A549 (cell line): Measurements from ENCODE around the gene GBF1. TPM values are rescaled to one million over a fixed set of nuclear protein-coding genes. Genes with fewer than 3 reads are reported as not detected.

Source experiments
- ATAC-seq, 2 experiments: fragments of 200-7000 bp in 1 of 2; fragments of >200 bp in 1 of 2; cut with Nextera tagmentation in 1 of 2; cut with Tn5 transposase in 1 of 2; 3 replicates each; pipeline versions ENCODE4 v1.8.0 to v1.9.1; 2018 to 2020; ENCODE audit warnings: mild to moderate bottlenecking in 1 of 2, moderate library complexity in 1 of 2
- CTCF ChIA-PET: fragments of 300-600 bp; sonication (Branson Sonifier 250); formaldehyde crosslinking; extraction: SDS; loops from one replicate; lab custom pipeline; 2021; ENCODE audit warnings: antibody characterized with exemption, inconsistent platforms; lab: Yijun Ruan, JAX
- POLR2A ChIA-PET: fragments of 350-600 bp; formaldehyde crosslinking; extraction: SDS; loops from one replicate; lab custom pipeline; 2021; ENCODE audit warnings: antibody characterized with exemption, inconsistent platforms; lab: Yijun Ruan, JAX
- DNase-seq, 2 experiments: peaks; one replicate each; pipeline versions ENCODE4 v3.0.0 to v3.0.0-alpha.2; 2011 to 2016; ENCODE audit warnings: low read depth in 1 of 2, low spot score in 1 of 2
- FAIRE-seq: peaks from 2 replicates; lab custom pipeline; 2011; peaks lifted over from hg19 to GRCh38; lab: Jason Lieb, UNC
- H3K27ac ChIP-seq, 2 experiments: fragments of >200 bp; sonication (Bioruptor Twin); formaldehyde crosslinking; 3 replicates each; pipeline ENCODE4 v1.5.1; 2016 to 2017
- H3K4me1 ChIP-seq: fragments of >200 bp; sonication (Bioruptor Twin); formaldehyde crosslinking; 3 replicates; pipeline ENCODE4 v1.6.1; 2016
- H3K4me2 ChIP-seq: fragments of >200 bp; sonication (Bioruptor Twin); formaldehyde crosslinking; 3 replicates; pipeline ENCODE4 v1.6.1; 2016
- H3K4me3 ChIP-seq: fragments of >200 bp; sonication (Bioruptor Twin); formaldehyde crosslinking; 3 replicates; pipeline ENCODE4 v1.5.1; 2016
- H3K9me3 ChIP-seq: fragments of >200 bp; sonication (Bioruptor Twin); formaldehyde crosslinking; 3 replicates; pipeline ENCODE4 v1.6.1; 2016
- CHD4 ChIP-seq: fragments of 200-600 bp; sonication (generic); IDR thresholded peaks from 2 replicates; pipeline ENCODE4 v1.6.1; 2016; ENCODE audit warnings: antibody characterized with exemption, mild to moderate bottlenecking, borderline replicate concordance
- EHF ChIP-seq: fragments of 250-450 bp; sonication (Bioruptor Pico); IDR thresholded peaks from 2 replicates; pipeline ENCODE4 v1.5.0; 2020; ENCODE audit warnings: mild to moderate bottlenecking
- EP300 ChIP-seq, 2 experiments: fragments of >200 bp; sonication (Bioruptor Twin); formaldehyde crosslinking; IDR thresholded peaks; 2 replicates in 1 of 2; 3 replicates in 1 of 2; pipeline ENCODE4 v1.6.1; 2016 to 2017
- FOXS1 ChIP-seq: fragments of 250-450 bp; sonication (Bioruptor Pico); IDR thresholded peaks from 2 replicates; pipeline ENCODE4 v1.5.0; 2020; ENCODE audit warnings: mild to moderate bottlenecking, moderate library complexity
- HOXB13 ChIP-seq: fragments of 250-450 bp; sonication (Bioruptor Pico); IDR thresholded peaks from 2 replicates; pipeline ENCODE4 v1.5.0; 2020; ENCODE audit warnings: low read depth, mild to moderate bottlenecking, moderate library complexity
- JUN ChIP-seq, 2 experiments: fragments of >200 bp; sonication (Bioruptor Twin); formaldehyde crosslinking; IDR thresholded peaks; 2 replicates in 1 of 2; 3 replicates in 1 of 2; pipeline ENCODE4 v1.6.1; 2016 to 2017
- KDM1A ChIP-seq: fragments of 200-600 bp; sonication (generic); IDR thresholded peaks from 2 replicates; pipeline ENCODE4 v1.6.1; 2016; ENCODE audit warnings: low read depth, mild to moderate bottlenecking
- MAFK ChIP-seq: fragments of 450-650 bp; IDR thresholded peaks from 2 replicates; pipeline ENCODE4 v1.6.1; 2014; ENCODE audit not compliant: partially characterized antibody
- MAZ ChIP-seq: fragments of 150-350 bp; IDR thresholded peaks from 2 replicates; pipeline ENCODE4 v1.6.1; 2014; ENCODE audit warnings: antibody characterized with exemption, low read depth, low read length, borderline replicate concordance
- NFE2L2 ChIP-seq: fragments of 150-350 bp; conservative IDR thresholded peaks from 2 replicates; pipeline ENCODE4 v1.6.1; 2014; ENCODE audit warnings: low read length
- POLR2A ChIP-seq: IDR thresholded peaks from 2 replicates; pipeline ENCODE4 v1.6.1; 2012; ENCODE audit warnings: mild to moderate bottlenecking, low read length
- RAD21 ChIP-seq, 2 experiments: fragments of >200 bp in 1 of 2; sonication (Bioruptor Twin) in 1 of 2; formaldehyde crosslinking in 1 of 2; IDR thresholded peaks in 1 of 2; conservative IDR thresholded peaks in 1 of 2; 2 replicates in 1 of 2; 3 replicates in 1 of 2; pipeline ENCODE4 v1.6.1; 2012 to 2018; ENCODE audit warnings: inconsistent platforms in 1 of 2
- REST ChIP-seq: fragments of 200-600 bp; sonication (generic); IDR thresholded peaks from 2 replicates; pipeline ENCODE4 v1.6.1; 2016; ENCODE audit warnings: antibody characterized with exemption, mild to moderate bottlenecking, moderate library complexity
- RFX5 ChIP-seq: fragments of 450-650 bp; IDR thresholded peaks from 2 replicates; pipeline ENCODE4 v1.7.1; 2014; ENCODE audit warnings: antibody characterized with exemption, mild to moderate bottlenecking, moderate library complexity
- SMC3 ChIP-seq: fragments of >200 bp; sonication (Bioruptor Twin); formaldehyde crosslinking; IDR thresholded peaks from 3 replicates; pipeline ENCODE4 v1.6.1; 2018; ENCODE audit warnings: inconsistent platforms
- ZNF302 ChIP-seq: fragments of 250-450 bp; sonication (Bioruptor Pico); IDR thresholded peaks from 2 replicates; pipeline ENCODE4 v1.9.0; 2021; ENCODE audit warnings: inconsistent platforms, mild to moderate bottlenecking, moderate library complexity
- ZSCAN20 ChIP-seq: fragments of 250-450 bp; sonication (Bioruptor Pico); IDR thresholded peaks from 2 replicates; pipeline ENCODE4 v1.8.0; 2022; ENCODE audit warnings: mild to moderate bottlenecking, moderate library complexity
- WGBS: methylation state at CpG from one replicate; pipeline ENCODE4 v1.1.6; 2017; ENCODE audit errors: missing lambda C conversion rate; 5-methylcytosine and 5-hydroxymethylcytosine counted together
- polyA plus RNA-seq, 4 experiments: library from polyadenylated mRNA; depleted of rRNA in 3 of 4; stranded (reverse); fragments of >200 nt; fragmentation: RNase III in 1 of 4; extraction: RNeasy Plus Mini Kit Qiagen cat#74134 plus additional on column Dnase treatment in 1 of 4; gene quantifications; 2 replicates in 3 of 4; 3 replicates in 1 of 4; pipeline ENCODE4 v1.2.3, GENCODE V29; 2011 to 2017
- TF ChIP-seq, protein P1 (sequence below): IDR thresholded peaks from 2 replicates; pipeline ENCODE4 v1.6.1; 2012
- TF ChIP-seq, protein P2 (sequence below): fragments of 250-450 bp; sonication (Bioruptor Pico); IDR thresholded peaks from 2 replicates; pipeline ENCODE4 v1.5.0; 2020; ENCODE audit warnings: low read depth, mild to moderate bottlenecking, moderate library complexity
- TF ChIP-seq, protein P3 (sequence below): fragments of 250-450 bp; sonication (Bioruptor Pico); IDR thresholded peaks from 2 replicates; pipeline ENCODE4 v1.5.0; 2021; ENCODE audit warnings: mild to moderate bottlenecking, moderate library complexity, borderline replicate concordance

The GBF1 gene
- polyA plus RNA-seq, 2 of the 4 experiments (the other 2 are of a cell fraction): 20.4 to 21.3 TPM

DNA sequence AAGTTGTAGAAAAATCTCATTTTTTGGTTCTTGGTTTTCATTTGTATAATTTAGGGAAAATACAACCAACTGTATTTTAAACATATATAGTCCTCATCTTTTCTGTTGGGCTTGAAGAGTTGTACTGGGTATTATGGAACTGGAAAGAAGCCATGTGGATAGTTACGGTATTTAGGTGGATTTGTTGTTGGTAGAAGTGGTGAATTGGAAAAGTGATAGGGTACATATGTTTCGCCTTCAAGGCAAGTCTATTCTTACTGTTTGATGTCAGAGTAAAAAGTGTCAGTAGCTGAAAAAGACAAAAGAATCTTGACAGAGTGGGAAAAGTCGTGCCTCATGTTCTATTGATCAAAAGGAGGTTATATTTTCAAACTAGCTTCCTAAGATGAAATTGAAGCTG is 64.6 kb downstream of the GBF1 start (continued):
- TF ChIP-seq REST (no peak), KDM1A (no peak), JUN (IDR thresholded peaks at IDR 0.05) (no peak), NFE2L2 (no peak), EP300 (IDR thresholded peaks at IDR 0.05) (no peak)
- TF ChIP-seq, protein P1, sequence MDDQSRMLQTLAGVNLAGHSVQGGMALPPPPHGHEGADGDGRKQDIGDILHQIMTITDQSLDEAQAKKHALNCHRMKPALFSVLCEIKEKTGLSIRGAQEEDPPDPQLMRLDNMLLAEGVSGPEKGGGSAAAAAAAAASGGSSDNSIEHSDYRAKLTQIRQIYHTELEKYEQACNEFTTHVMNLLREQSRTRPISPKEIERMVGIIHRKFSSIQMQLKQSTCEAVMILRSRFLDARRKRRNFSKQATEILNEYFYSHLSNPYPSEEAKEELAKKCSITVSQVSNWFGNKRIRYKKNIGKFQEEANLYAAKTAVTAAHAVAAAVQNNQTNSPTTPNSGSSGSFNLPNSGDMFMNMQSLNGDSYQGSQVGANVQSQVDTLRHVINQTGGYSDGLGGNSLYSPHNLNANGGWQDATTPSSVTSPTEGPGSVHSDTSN: no peak
- TF ChIP-seq, protein P2, sequence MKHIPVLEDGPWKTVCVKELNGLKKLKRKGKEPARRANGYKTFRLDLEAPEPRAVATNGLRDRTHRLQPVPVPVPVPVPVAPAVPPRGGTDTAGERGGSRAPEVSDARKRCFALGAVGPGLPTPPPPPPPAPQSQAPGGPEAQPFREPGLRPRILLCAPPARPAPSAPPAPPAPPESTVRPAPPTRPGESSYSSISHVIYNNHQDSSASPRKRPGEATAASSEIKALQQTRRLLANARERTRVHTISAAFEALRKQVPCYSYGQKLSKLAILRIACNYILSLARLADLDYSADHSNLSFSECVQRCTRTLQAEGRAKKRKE (CRISPR knock-in tag): no peak
- TF ChIP-seq, all 56 proteins: peak for 0

DNA sequence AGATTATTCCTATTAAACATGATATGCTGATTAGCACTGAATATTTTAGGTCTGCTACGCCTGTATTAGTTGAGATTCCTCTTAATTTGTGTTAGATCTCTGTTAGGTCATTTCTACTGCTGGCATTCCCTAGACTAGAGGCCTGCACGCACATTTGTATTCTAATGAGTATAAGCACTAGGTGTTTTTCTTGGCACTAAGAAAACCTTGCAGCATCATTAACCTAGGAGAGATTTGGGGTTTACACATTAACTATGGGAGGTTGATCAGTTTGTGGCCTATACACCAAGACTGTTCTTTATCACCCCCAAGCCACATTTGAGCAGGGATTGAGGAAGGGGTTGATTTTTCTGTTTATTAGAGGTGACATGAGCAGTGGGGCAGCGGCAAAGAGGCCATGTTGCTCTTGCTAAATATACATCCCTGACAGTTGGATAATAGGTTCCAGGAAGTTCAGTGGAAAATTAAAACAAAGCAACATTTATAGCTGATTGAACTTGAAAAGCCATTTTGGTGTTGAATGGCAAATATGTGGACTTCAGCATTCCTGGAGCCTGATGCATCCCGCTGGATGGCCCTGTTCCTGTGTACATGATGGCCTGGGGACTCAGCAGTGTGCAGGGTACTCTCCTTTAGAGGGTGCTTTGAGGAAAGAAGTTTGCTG is 65.2 kb downstream of the GBF1 start:
- Histone ChIP-seq H3K27ac (0 out of 6 replicates have a peak overlapping the region, but pooled peaks of 1 of the 2 experiments have one; percentile 2), H3K4me3 (no peak overlapping the region), H3K9me3 (no peaks in the 10 kb centered on the region), H3K4me1 (peaks cover 22% of the 10 kb centered on the region), H3K4me2 (peak overlapping the region; percentile 30; the same call in 2 of the 3 replicates)
- DNase-seq (peak in 1 of 2 experiments; percentile 21), FAIRE-seq (no peak), ATAC-seq (peak in 1 of 2 experiments; percentile 76; a peak in 4 of 6 replicates)
- 69% methylated on average over 4 of the region's 4 CpGs for WGBS
- ChIA-PET POLR2A (no interaction called here), CTCF (interaction anchor here (0.6 to 4.0 kb wide), 7 partner anchors 25 to 1872 kb away, joined by 3 to 22 read pairs (median 4); no protein-coding TSS in a partner anchor)
- TF ChIP-seq, protein P3, sequence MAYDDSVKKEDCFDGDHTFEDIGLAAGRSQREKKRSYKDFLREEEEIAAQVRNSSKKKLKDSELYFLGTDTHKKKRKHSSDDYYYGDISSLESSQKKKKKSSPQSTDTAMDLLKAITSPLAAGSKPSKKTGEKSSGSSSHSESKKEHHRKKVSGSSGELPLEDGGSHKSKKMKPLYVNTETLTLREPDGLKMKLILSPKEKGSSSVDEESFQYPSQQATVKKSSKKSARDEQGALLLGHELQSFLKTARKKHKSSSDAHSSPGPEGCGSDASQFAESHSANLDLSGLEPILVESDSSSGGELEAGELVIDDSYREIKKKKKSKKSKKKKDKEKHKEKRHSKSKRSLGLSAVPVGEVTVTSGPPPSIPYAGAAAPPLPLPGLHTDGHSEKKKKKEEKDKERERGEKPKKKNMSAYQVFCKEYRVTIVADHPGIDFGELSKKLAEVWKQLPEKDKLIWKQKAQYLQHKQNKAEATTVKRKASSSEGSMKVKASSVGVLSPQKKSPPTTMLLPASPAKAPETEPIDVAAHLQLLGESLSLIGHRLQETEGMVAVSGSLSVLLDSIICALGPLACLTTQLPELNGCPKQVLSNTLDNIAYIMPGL (CRISPR knock-in tag): no peak
- TF ChIP-seq NFE2L2 (no peak), RAD21 (conservative IDR thresholded peaks at IDR 0.05 in 1 of 2, IDR thresholded peaks at IDR 0.05 in 1 of 2) (no peak), ZNF302 (CRISPR knock-in tag) (no peak), MAFK (no peak), SMC3 (no peak), EHF (no peak), MAZ (no peak), FOXS1 (CRISPR knock-in tag) (no peak), CHD4 (no peak), RFX5 (no peak), ZSCAN20 (no peak), HOXB13 (CRISPR knock-in tag) (no peak), POLR2A (no peak)
- TF ChIP-seq, protein P2 (CRISPR knock-in tag): no peak
